HepG2 (cell line): ENCODE measurements around the gene NCOA7. TPM values are rescaled to one million over a fixed set of nuclear protein-coding genes. Genes with fewer than 3 reads are reported as not detected.
A peak's percentile ranks its signal among the peaks of the same experiment; 100 is the strongest.

Experiments
- AGO2 ChIP-seq: fragments of 200-400 bp; formaldehyde crosslinking; optimal IDR thresholded peaks from 2 replicates; pipeline ENCODE3; 2017; ENCODE audit warnings: mild to moderate bottlenecking, low read depth, low read length, moderate library complexity
- ISX ChIP-seq: sonication (generic); formaldehyde crosslinking; conservative IDR thresholded peaks from 2 replicates; pipeline ENCODE4 v1.5.0; 2020; ENCODE audit warnings: missing genetic modification reagents
- KLF15 ChIP-seq: sonication (generic); formaldehyde crosslinking; IDR thresholded peaks from 2 replicates; pipeline ENCODE4 v1.8.1; 2023; ENCODE audit warnings: borderline replicate concordance, mild to moderate bottlenecking, inconsistent platforms, missing genetic modification reagents, mixed read lengths
- MEF2D ChIP-seq: sonication (generic); formaldehyde crosslinking; IDR thresholded peaks from 2 replicates; pipeline ENCODE4 v1.5.1; 2020; ENCODE audit warnings: mild to moderate bottlenecking, missing genetic modification reagents
- NPAS2 ChIP-seq: sonication (generic); formaldehyde crosslinking; IDR thresholded peaks from 2 replicates; pipeline ENCODE4 v1.8.0; 2022; ENCODE audit warnings: mild to moderate bottlenecking, missing genetic modification reagents, borderline replicate concordance
- PCBP2 ChIP-seq: fragments of 200-400 bp; formaldehyde crosslinking; optimal IDR thresholded peaks from 2 replicates; pipeline ENCODE3; 2018; ENCODE audit warnings: low read length, low read depth; ENCODE audit not compliant: poor library complexity, severe bottlenecking
- TEAD3 ChIP-seq: optimal IDR thresholded peaks from 2 replicates; pipeline ENCODE3; 2016; ENCODE audit warnings: borderline replicate concordance
- ZBTB38 ChIP-seq: sonication (generic); formaldehyde crosslinking; IDR thresholded peaks from 2 replicates; pipeline ENCODE4 v1.5.1; 2020; ENCODE audit warnings: mild to moderate bottlenecking, missing genetic modification reagents
- ZNF446 ChIP-seq: sonication (generic); formaldehyde crosslinking; IDR thresholded peaks from 2 replicates; pipeline ENCODE4 v1.5.0; 2020; ENCODE audit warnings: mild to moderate bottlenecking, missing genetic modification reagents
- ZNF484 ChIP-seq: sonication (generic); formaldehyde crosslinking; IDR thresholded peaks from 2 replicates; pipeline ENCODE4 v1.5.1; 2020; ENCODE audit warnings: mild to moderate bottlenecking, low read depth, missing genetic modification reagents, borderline replicate concordance
- polyA plus RNA-seq, 8 experiments: library from polyadenylated mRNA; depleted of rRNA in 3 of 8; stranded (reverse) in 7 of 8; unstranded in 1 of 8; fragments of >200 nt; fragmentation: Illumina TruSeq in 4 of 8; extraction: Trizol in 4 of 8; gene quantifications; 2 replicates each; pipeline versions ENCODE4 v1.2.1 to v1.2.3, GENCODE V29; 2011 to 2016; ENCODE audit warnings: low read depth in 4 of 8, missing spikeins in 1 of 8, mixed read lengths in 1 of 8; ENCODE audit not compliant: insufficient read depth in 1 of 8
- total RNA-seq, 5 experiments: library from RNA; depleted of rRNA; stranded (reverse); fragments of >200 nt; fragmentation: Illumina TruSeq; extraction: Trizol; gene quantifications; 2 replicates each; pipeline ENCODE4 v1.2.3, GENCODE V29; 2016; ENCODE audit warnings: low read depth in 1 of 5
- TF ChIP-seq, protein P1 (sequence below): sonication (generic); formaldehyde crosslinking; IDR thresholded peaks from 2 replicates; pipeline ENCODE4 v1.5.0; 2020; ENCODE audit warnings: missing genetic modification reagents
- TF ChIP-seq, protein P2 (sequence below): sonication (generic); formaldehyde crosslinking; IDR thresholded peaks from 2 replicates; pipeline ENCODE4 v1.4.0; 2020; ENCODE audit warnings: missing genetic modification reagents
- TF ChIP-seq, protein P3 (sequence below): sonication (generic); formaldehyde crosslinking; conservative IDR thresholded peaks from 2 replicates; pipeline ENCODE4 v1.8.0; 2022; ENCODE audit warnings: low read depth, missing genetic modification reagents
- TF ChIP-seq, protein P4 (sequence below): sonication (generic); formaldehyde crosslinking; IDR thresholded peaks from 2 replicates; pipeline ENCODE4 v1.5.1; 2020; ENCODE audit warnings: mild to moderate bottlenecking, missing genetic modification reagents
- TF ChIP-seq, protein P5 (sequence below): IDR thresholded peaks from 2 replicates; pipeline ENCODE4 v1.6.1; 2016; ENCODE audit warnings: low read depth, missing genetic modification reagents, missing compliant biosample characterization

NCOA7 gene
- total and polyA plus RNA-seq, 2 of the 13 experiments (the other 11 are each of a cell fraction or from before 2014, with no cell fraction given), result 13.6 to 20.8 TPM

DNA sequence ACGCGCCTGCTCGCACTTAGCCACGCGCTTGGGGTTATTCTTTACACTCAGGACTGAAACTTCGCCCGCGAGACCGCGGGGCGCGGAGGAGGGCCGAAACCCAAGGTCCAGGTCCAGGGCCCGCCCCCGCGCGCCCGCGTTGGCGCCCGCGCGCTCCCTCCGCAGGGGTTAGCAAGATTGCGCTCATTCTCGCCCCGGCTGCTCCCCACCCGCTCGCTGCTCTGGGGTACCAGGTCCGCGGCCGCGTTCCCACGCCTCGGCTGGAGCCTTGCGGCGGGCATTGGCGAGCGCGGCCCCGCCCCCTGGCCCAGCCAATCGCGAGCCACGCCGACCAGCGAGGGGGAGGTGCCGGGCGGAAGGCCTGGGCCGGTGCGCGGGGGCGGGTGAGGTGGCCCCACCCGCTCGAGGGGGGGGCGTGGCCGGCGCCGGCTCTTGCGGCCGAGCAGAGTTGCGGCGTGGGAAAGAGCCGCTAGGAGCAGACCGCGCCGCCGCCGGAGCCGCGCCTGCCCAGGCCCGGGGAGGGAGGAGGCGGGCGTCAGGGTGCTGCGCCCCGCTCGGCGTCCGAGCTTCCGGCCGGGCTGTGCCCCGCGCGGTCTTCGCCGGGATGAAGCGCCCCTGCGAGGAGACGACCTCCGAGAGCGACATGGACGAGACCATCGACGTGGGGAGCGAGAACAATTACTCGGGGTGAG is 41.4 kb upstream of the NCOA7 start, which contains the start of gene HEY2 (continued):
- TF ChIP-seq, protein P1, sequence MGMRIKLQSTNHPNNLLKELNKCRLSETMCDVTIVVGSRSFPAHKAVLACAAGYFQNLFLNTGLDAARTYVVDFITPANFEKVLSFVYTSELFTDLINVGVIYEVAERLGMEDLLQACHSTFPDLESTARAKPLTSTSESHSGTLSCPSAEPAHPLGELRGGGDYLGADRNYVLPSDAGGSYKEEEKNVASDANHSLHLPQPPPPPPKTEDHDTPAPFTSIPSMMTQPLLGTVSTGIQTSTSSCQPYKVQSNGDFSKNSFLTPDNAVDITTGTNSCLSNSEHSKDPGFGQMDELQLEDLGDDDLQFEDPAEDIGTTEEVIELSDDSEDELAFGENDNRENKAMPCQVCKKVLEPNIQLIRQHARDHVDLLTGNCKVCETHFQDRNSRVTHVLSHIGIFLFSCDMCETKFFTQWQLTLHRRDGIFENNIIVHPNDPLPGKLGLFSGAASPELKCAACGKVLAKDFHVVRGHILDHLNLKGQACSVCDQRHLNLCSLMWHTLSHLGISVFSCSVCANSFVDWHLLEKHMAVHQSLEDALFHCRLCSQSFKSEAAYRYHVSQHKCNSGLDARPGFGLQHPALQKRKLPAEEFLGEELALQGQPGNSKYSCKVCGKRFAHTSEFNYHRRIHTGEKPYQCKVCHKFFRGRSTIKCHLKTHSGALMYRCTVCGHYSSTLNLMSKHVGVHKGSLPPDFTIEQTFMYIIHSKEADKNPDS, result no peak
- TF ChIP-seq, protein P2, sequence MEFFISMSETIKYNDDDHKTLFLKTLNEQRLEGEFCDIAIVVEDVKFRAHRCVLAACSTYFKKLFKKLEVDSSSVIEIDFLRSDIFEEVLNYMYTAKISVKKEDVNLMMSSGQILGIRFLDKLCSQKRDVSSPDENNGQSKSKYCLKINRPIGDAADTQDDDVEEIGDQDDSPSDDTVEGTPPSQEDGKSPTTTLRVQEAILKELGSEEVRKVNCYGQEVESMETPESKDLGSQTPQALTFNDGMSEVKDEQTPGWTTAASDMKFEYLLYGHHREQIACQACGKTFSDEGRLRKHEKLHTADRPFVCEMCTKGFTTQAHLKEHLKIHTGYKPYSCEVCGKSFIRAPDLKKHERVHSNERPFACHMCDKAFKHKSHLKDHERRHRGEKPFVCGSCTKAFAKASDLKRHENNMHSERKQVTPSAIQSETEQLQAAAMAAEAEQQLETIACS (CRISPR knock-in tag), result peak; percentile 57; the same call in 1 of the 2 replicates
- no peak for TF ChIP-seq AGO2
- TF ChIP-seq MEF2D (CRISPR knock-in tag), result no peak
- 0 out of 2 replicates have a peak, but pooled peaks have one; percentile 30 for TF ChIP-seq ISX
- TF ChIP-seq, protein P3, sequence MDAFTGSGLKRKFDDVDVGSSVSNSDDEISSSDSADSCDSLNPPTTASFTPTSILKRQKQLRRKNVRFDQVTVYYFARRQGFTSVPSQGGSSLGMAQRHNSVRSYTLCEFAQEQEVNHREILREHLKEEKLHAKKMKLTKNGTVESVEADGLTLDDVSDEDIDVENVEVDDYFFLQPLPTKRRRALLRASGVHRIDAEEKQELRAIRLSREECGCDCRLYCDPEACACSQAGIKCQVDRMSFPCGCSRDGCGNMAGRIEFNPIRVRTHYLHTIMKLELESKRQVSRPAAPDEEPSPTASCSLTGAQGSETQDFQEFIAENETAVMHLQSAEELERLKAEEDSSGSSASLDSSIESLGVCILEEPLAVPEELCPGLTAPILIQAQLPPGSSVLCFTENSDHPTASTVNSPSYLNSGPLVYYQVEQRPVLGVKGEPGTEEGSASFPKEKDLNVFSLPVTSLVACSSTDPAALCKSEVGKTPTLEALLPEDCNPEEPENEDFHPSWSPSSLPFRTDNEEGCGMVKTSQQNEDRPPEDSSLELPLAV (CRISPR knock-in tag), result no peak
- TF ChIP-seq ZNF446 (CRISPR knock-in tag), result peak; percentile 10; the same call in 1 of the 2 replicates
- TF ChIP-seq, protein P4, sequence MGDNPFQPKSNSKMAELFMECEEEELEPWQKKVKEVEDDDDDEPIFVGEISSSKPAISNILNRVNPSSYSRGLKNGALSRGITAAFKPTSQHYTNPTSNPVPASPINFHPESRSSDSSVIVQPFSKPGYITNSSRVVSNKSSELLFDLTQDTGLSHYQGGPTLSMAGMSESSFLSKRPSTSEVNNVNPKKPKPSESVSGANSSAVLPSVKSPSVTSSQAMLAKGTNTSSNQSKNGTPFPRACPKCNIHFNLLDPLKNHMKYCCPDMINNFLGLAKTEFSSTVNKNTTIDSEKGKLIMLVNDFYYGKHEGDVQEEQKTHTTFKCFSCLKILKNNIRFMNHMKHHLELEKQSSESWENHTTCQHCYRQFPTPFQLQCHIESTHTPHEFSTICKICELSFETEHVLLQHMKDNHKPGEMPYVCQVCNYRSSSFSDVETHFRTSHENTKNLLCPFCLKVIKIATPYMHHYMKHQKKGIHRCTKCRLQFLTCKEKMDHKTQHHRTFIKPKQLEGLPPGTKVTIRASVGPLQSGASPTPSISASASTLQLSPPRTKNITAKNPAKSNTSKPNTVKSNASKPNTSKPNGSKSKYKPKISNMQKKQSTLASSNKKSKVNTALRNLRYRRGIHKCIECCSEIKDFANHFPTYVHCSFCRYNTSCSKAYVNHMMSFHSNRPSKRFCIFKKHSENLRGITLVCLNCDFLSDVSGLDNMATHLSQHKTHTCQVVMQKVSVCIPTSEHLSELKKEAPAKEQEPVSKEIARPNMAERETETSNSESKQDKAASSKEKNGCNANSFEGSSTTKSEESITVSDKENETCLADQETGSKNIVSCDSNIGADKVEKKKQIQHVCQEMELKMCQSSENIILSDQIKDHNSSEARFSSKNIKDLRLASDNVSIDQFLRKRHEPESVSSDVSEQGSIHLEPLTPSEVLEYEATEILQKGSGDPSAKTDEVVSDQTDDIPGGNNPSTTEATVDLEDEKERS (CRISPR knock-in tag), result no peak
- no peak for TF ChIP-seq KLF15
- TF ChIP-seq, protein P5, sequence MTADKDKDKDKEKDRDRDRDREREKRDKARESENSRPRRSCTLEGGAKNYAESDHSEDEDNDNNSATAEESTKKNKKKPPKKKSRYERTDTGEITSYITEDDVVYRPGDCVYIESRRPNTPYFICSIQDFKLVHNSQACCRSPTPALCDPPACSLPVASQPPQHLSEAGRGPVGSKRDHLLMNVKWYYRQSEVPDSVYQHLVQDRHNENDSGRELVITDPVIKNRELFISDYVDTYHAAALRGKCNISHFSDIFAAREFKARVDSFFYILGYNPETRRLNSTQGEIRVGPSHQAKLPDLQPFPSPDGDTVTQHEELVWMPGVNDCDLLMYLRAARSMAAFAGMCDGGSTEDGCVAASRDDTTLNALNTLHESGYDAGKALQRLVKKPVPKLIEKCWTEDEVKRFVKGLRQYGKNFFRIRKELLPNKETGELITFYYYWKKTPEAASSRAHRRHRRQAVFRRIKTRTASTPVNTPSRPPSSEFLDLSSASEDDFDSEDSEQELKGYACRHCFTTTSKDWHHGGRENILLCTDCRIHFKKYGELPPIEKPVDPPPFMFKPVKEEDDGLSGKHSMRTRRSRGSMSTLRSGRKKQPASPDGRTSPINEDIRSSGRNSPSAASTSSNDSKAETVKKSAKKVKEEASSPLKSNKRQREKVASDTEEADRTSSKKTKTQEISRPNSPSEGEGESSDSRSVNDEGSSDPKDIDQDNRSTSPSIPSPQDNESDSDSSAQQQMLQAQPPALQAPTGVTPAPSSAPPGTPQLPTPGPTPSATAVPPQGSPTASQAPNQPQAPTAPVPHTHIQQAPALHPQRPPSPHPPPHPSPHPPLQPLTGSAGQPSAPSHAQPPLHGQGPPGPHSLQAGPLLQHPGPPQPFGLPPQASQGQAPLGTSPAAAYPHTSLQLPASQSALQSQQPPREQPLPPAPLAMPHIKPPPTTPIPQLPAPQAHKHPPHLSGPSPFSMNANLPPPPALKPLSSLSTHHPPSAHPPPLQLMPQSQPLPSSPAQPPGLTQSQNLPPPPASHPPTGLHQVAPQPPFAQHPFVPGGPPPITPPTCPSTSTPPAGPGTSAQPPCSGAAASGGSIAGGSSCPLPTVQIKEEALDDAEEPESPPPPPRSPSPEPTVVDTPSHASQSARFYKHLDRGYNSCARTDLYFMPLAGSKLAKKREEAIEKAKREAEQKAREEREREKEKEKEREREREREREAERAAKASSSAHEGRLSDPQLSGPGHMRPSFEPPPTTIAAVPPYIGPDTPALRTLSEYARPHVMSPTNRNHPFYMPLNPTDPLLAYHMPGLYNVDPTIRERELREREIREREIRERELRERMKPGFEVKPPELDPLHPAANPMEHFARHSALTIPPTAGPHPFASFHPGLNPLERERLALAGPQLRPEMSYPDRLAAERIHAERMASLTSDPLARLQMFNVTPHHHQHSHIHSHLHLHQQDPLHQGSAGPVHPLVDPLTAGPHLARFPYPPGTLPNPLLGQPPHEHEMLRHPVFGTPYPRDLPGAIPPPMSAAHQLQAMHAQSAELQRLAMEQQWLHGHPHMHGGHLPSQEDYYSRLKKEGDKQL (CRISPR knock-in tag), result no peak
- no peak for TF ChIP-seq PCBP2
- TF ChIP-seq TEAD3, result no peak
- TF ChIP-seq ZBTB38 (CRISPR knock-in tag), result peak; percentile 78
- TF ChIP-seq ZNF484 (CRISPR knock-in tag), result no peak
- TF ChIP-seq NPAS2 (CRISPR knock-in tag), result no peak
